Hepatocyte (in vitro differentiated cells): Measurements from ENCODE around the gene SULT1A2.

Experiments used
- EZH2 ChIP-seq: fragments of 200-600 bp; sonication (generic); IDR thresholded peaks from 2 replicates; pipeline ENCODE4 v1.6.1; 2016; ENCODE audit warnings: antibody characterized with exemption, mild to moderate bottlenecking, borderline replicate concordance
- EZH2phosphoT487 ChIP-seq: fragments of 200-600 bp; sonication (generic); IDR thresholded peaks from one replicate; pipeline ENCODE4 v1.6.1; 2018; ENCODE audit warnings: antibody characterized with exemption, mild to moderate bottlenecking, low read depth, moderate library complexity; ENCODE audit not compliant: unreplicated experiment, severe bottlenecking
- TF ChIP-seq, protein P1 (sequence below): fragments of 200-600 bp; sonication (generic); IDR thresholded peaks from 2 replicates; pipeline ENCODE4 v1.5.1; 2016; ENCODE audit warnings: antibody characterized with exemption, mild to moderate bottlenecking; ENCODE audit not compliant: poor library complexity

DNA sequence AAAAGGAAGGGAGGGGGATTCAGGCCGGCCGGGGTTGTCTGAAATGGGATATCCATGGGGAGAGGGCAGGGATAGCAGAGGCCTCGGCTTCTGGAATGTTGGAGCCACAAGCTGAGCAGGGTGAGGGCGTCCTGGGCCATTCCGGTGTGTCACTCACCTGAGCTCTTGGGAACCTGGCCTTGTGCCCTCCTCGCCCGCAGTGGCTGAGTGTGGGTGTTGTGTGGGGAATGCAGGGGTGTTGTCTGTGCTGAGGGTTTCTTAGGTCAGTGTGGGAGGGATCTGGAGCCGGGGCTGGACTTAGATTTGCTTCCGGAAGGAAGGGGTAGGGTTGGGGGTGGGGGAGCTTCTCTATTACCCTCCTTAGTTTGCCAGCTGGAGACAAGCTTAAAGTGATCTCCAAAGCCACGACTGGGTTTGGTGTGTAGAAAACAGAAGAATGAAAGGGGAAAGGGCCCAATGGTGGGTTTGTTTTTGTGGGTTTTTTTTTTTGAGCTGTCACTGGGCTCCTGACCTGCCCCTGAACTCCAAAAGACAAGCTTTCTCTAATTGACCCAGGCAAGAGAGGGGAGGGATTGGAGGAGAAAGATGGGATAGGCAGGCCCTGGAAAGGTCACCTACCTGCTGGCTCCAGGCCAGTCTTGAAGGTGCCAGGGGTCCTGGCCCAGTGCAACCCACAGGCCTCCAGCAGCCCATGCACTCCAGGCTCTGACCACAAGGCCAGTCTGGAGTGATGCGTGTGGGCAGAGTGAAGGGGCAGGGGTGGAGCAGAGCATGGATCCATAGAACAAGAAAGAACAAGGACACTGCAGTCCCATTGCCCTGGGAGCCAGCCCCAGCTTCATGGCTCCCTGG is at the start of gene SULT1A2:
- TF ChIP-seq, protein P1, sequence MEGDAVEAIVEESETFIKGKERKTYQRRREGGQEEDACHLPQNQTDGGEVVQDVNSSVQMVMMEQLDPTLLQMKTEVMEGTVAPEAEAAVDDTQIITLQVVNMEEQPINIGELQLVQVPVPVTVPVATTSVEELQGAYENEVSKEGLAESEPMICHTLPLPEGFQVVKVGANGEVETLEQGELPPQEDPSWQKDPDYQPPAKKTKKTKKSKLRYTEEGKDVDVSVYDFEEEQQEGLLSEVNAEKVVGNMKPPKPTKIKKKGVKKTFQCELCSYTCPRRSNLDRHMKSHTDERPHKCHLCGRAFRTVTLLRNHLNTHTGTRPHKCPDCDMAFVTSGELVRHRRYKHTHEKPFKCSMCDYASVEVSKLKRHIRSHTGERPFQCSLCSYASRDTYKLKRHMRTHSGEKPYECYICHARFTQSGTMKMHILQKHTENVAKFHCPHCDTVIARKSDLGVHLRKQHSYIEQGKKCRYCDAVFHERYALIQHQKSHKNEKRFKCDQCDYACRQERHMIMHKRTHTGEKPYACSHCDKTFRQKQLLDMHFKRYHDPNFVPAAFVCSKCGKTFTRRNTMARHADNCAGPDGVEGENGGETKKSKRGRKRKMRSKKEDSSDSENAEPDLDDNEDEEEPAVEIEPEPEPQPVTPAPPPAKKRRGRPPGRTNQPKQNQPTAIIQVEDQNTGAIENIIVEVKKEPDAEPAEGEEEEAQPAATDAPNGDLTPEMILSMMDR, result no peak
- TF ChIP-seq EZH2 (no peak), EZH2phosphoT487 (no peak)
